Measurements from ENCODE around the gene OXER1. TPM values are rescaled to one million over a fixed set of nuclear protein-coding genes. Genes with fewer than 3 reads are reported as not detected.

OXER1 gene
- total RNA-seq, 2 experiments from 2014 or later = not detected

- Mint-ChIP-seq H3K4me3 (no peak overlapping the region), H3K9me3 (no peaks in the 10 kb centered on the region), H3K36me3 (no peaks in the 10 kb centered on the region), H3K27ac (no peak overlapping the region), H3K4me1 (peaks cover 14% of the 10 kb centered on the region), H3K27me3 (peaks cover 12% of the 10 kb centered on the region)
- DNase-seq = no peak
- POLR2A ChIA-PET = interaction anchor here (2.8 kb wide), 1 partner anchor 9 kb away, joined by 19 read pairs; no protein-coding TSS in a partner anchor
- ATAC-seq (ENCODE audit: low read depth) = no peak
Observed at GRCh38 chr2:42800981-42801380, 37.0 kb upstream of the OXER1 start.

GRCh38 chr2:42800461-42800962 lies 36.6 kb upstream of the OXER1 start:
- no peak for DNase-seq
- Mint-ChIP-seq H3K4me1 (peaks cover 17% of the 10 kb centered on the region), H3K4me3 (no peak overlapping the region), H3K9me3 (no peaks in the 10 kb centered on the region), H3K27me3 (peaks cover 11% of the 10 kb centered on the region), H3K36me3 (no peaks in the 10 kb centered on the region), H3K27ac (no peak overlapping the region)
- POLR2A ChIA-PET = interaction anchor here (2.8 kb wide), 1 partner anchor 10 kb away, joined by 19 read pairs; no protein-coding TSS in a partner anchor
- no peak for ATAC-seq (ENCODE audit: low read depth)

GRCh38 chr2:42799881-42800280 lies 35.9 kb upstream of the OXER1 start:
- no peaks in the 10 kb centered on the region for H3K36me3 Mint-ChIP-seq

GRCh38 chr2:42797281-42797680 lies 33.3 kb upstream of the OXER1 start:
- peaks cover 19% of the 10 kb centered on the region for H3K27me3 Mint-ChIP-seq
- peaks cover 23% of the 10 kb centered on the region for H3K4me1 Mint-ChIP-seq
- no peaks in the 10 kb centered on the region for H3K9me3 Mint-ChIP-seq
- DNase-seq (no peak), ATAC-seq (ENCODE audit: low read depth) (no peak)
- no peak overlapping the region for H3K4me3 Mint-ChIP-seq
- no peaks in the 10 kb centered on the region for H3K36me3 Mint-ChIP-seq
- POLR2A ChIA-PET = no interaction called here
- H3K27ac Mint-ChIP-seq = no peak overlapping the region

More at GRCh38 chr2:42799881-42800280, 35.9 kb upstream of the OXER1 start:
- peaks cover 11% of the 10 kb centered on the region for H3K27me3 Mint-ChIP-seq
- no peak overlapping the region for H3K27ac Mint-ChIP-seq
- H3K9me3 Mint-ChIP-seq = no peaks in the 10 kb centered on the region
- DNase-seq (no peak), ATAC-seq (ENCODE audit: low read depth) (no peak)
- peaks cover 17% of the 10 kb centered on the region for H3K4me1 Mint-ChIP-seq
- POLR2A ChIA-PET = interaction anchor here (2.8 kb wide), 1 partner anchor 11 kb away, joined by 19 read pairs; no protein-coding TSS in a partner anchor
- no peak overlapping the region for H3K4me3 Mint-ChIP-seq

GRCh38 chr2:42796427-42797248 lies 32.7 kb upstream of the OXER1 start:
- Mint-ChIP-seq H3K27me3 (peaks cover 25% of the 10 kb centered on the region), H3K4me3 (no peak overlapping the region), H3K4me1 (peaks cover 25% of the 10 kb centered on the region)

GRCh38 chr2:42795841-42796301 lies 31.9 kb upstream of the OXER1 start:
- ATAC-seq (ENCODE audit: low read depth) (no peak), DNase-seq (no peak)
- H3K27me3 Mint-ChIP-seq = peaks cover 31% of the 10 kb centered on the region
- no peaks in the 10 kb centered on the region for H3K9me3 Mint-ChIP-seq
- no peaks in the 10 kb centered on the region for H3K36me3 Mint-ChIP-seq
- H3K27ac Mint-ChIP-seq = no peak overlapping the region
- H3K4me3 Mint-ChIP-seq = no peak overlapping the region
- peaks cover 21% of the 10 kb centered on the region for H3K4me1 Mint-ChIP-seq
- POLR2A ChIA-PET = interaction anchor here (2.1 kb wide), 1 partner anchor 14 kb away, joined by 14 read pairs; no protein-coding TSS in a partner anchor

More at GRCh38 chr2:42796427-42797248, 32.7 kb upstream of the OXER1 start:
- H3K9me3 Mint-ChIP-seq = no peaks in the 10 kb centered on the region
- DNase-seq = no peak
- no peak for ATAC-seq (ENCODE audit: low read depth)
- no peaks in the 10 kb centered on the region for H3K36me3 Mint-ChIP-seq
- H3K27ac Mint-ChIP-seq = no peak overlapping the region
- POLR2A ChIA-PET = interaction anchor here (2.1 kb wide), 1 partner anchor 14 kb away, joined by 14 read pairs; no protein-coding TSS in a partner anchor

- no peaks in the 10 kb centered on the region for H3K36me3 Mint-ChIP-seq
- DNase-seq (no peak), ATAC-seq (ENCODE audit: low read depth) (no peak)
- no peak overlapping the region for H3K27ac Mint-ChIP-seq
- H3K27me3 Mint-ChIP-seq = peaks cover 33% of the 10 kb centered on the region
- POLR2A ChIA-PET = interaction anchor here (2.1 kb wide), 1 partner anchor 15 kb away, joined by 14 read pairs; no protein-coding TSS in a partner anchor
- H3K4me1 Mint-ChIP-seq = peaks cover 16% of the 10 kb centered on the region
- H3K4me3 Mint-ChIP-seq = no peak overlapping the region
- H3K9me3 Mint-ChIP-seq = no peaks in the 10 kb centered on the region
Observed at GRCh38 chr2:42795275-42795674, 31.3 kb upstream of the OXER1 start.

- ATAC-seq (ENCODE audit: low read depth) = no peak
- no peak overlapping the region for H3K4me3 Mint-ChIP-seq
- POLR2A ChIA-PET = no interaction called here
- no peak for DNase-seq
- H3K27ac Mint-ChIP-seq = no peak overlapping the region
- H3K4me1 Mint-ChIP-seq = peaks cover 16% of the 10 kb centered on the region
- peaks cover 33% of the 10 kb centered on the region for H3K27me3 Mint-ChIP-seq
- H3K36me3 Mint-ChIP-seq = no peaks in the 10 kb centered on the region
- no peaks in the 10 kb centered on the region for H3K9me3 Mint-ChIP-seq
Observed at GRCh38 chr2:42794271-42795046, 30.5 kb upstream of the OXER1 start.

GRCh38 chr2:42793334-42794270 lies 29.7 kb upstream of the OXER1 start:
- peaks cover 33% of the 10 kb centered on the region for H3K27me3 Mint-ChIP-seq

GRCh38 chr2:42792583-42793333 lies 28.8 kb upstream of the OXER1 start, which contains the start of gene HAAO:
HAAO (minus strand) TSS chr2:42792583; CDS start chr2:42792536, 47 bp downstream.
- Mint-ChIP-seq H3K9me3 (no peaks in the 10 kb centered on the region), H3K4me1 (peaks cover 16% of the 10 kb centered on the region), H3K27me3 (peaks cover 33% of the 10 kb centered on the region), H3K4me3 (peak within 1 kb of the TSS; percentile 79), H3K36me3 (no peaks in the 10 kb centered on the region), H3K27ac (no peak within 1 kb of the TSS)
- ATAC-seq (ENCODE audit: low read depth) (peak; percentile 48), DNase-seq (peak; percentile 42)
- POLR2A ChIA-PET = interaction anchor here (1.0 kb wide), 1 partner anchor 17 kb away, joined by 3 read pairs; no protein-coding TSS in a partner anchor

More at GRCh38 chr2:42793334-42794270, 29.7 kb upstream of the OXER1 start:
- H3K4me3 Mint-ChIP-seq = peak overlapping the region; percentile 12
- ATAC-seq (ENCODE audit: low read depth) = no peak
- DNase-seq = no peak
- H3K4me1 Mint-ChIP-seq = peaks cover 16% of the 10 kb centered on the region
- POLR2A ChIA-PET = no interaction called here
- H3K36me3 Mint-ChIP-seq = no peaks in the 10 kb centered on the region
- H3K9me3 Mint-ChIP-seq = no peaks in the 10 kb centered on the region
- no peak overlapping the region for H3K27ac Mint-ChIP-seq

GRCh38 chr2:42792087-42792582 lies 28.2 kb upstream of the OXER1 start:
- H3K9me3 Mint-ChIP-seq = no peaks in the 10 kb centered on the region

More at GRCh38 chr2:42792087-42792582, 28.2 kb upstream of the OXER1 start:
- DNase-seq = no peak
- peaks cover 33% of the 10 kb centered on the region for H3K27me3 Mint-ChIP-seq
- H3K4me3 Mint-ChIP-seq = peak overlapping the region; percentile 79
- ATAC-seq (ENCODE audit: low read depth) = peak; percentile 43
- no peaks in the 10 kb centered on the region for H3K36me3 Mint-ChIP-seq
- no peak overlapping the region for H3K27ac Mint-ChIP-seq
- peaks cover 16% of the 10 kb centered on the region for H3K4me1 Mint-ChIP-seq
- POLR2A ChIA-PET = interaction anchor here (0.6 to 1.0 kb wide), 2 partner anchors 17 to 18 kb away, joined by 3 read pairs; no protein-coding TSS in a partner anchor

Data from activated naive CD8-positive, alpha-beta T cell treated with anti-CD3 and anti-CD28 coated beads, Interleukin-2, amount 10 ng/mL, durations not matched to agents 7 days and 5 days (primary cell).